Nephron progenitor cell (in vitro differentiated cells): ENCODE measurements around the gene TAF13.

ENCODE experiments used
- DNase-seq: peaks from one replicate; pipeline ENCODE4 v3.0.0; 2021
- H3K27ac Mint-ChIP-seq: 2 replicates; pipeline ENCODE4 v1.8.0; 2021; ENCODE audit warnings: mild to moderate bottlenecking, moderate library complexity, mixed read lengths
- H3K27me3 Mint-ChIP-seq: 2 replicates; pipeline ENCODE4 v1.8.0; 2021; ENCODE audit warnings: mild to moderate bottlenecking, low read depth, mixed read lengths; ENCODE audit not compliant: poor library complexity
- H3K36me3 Mint-ChIP-seq: 2 replicates; pipeline ENCODE4 v1.8.0; 2021; ENCODE audit warnings: low read depth, mixed read lengths
- H3K4me1 Mint-ChIP-seq: 2 replicates; pipeline ENCODE4 v1.8.0; 2021; ENCODE audit warnings: mixed read lengths
- H3K4me3 Mint-ChIP-seq: 2 replicates; pipeline ENCODE4 v1.8.0; 2021; ENCODE audit warnings: mild to moderate bottlenecking, moderate library complexity, mixed read lengths
- H3K9me3 Mint-ChIP-seq: 2 replicates; pipeline ENCODE4 v1.8.0; 2021; ENCODE audit warnings: mild to moderate bottlenecking, moderate library complexity, mixed read lengths
- CTCF ChIP-seq: fragments of 200-600 bp; sonication (generic); IDR thresholded peaks from 2 replicates; pipeline ENCODE4 v1.5.0; 2021; ENCODE audit warnings: antibody characterized with exemption

The TAF13 gene

GRCh38 chr1:109075531-109076490 lies at the start of gene TAF13:
Gene TAF13, minus strand, starts transcription at chr1:109076003. Its CDS starts 56 bp downstream, at chr1:109075947.
- H3K27me3 Mint-ChIP-seq, result peaks cover 13% of the 10 kb centered on the region
- peak within 1 kb of the TSS; percentile 99 for H3K27ac Mint-ChIP-seq
- peak within 1 kb of the TSS; percentile 100 for H3K4me3 Mint-ChIP-seq
- H3K9me3 Mint-ChIP-seq, result peaks cover 12% of the 10 kb centered on the region
- peak; percentile 90 for DNase-seq
- peaks cover 22% of the 10 kb centered on the region for H3K4me1 Mint-ChIP-seq
- no peak for TF ChIP-seq CTCF
- peaks cover 43% of the 10 kb centered on the region for H3K36me3 Mint-ChIP-seq

- H3K9me3 Mint-ChIP-seq, result peaks cover 7% of the 10 kb centered on the region
- H3K4me3 Mint-ChIP-seq, result no peak overlapping the region
- no peak overlapping the region for H3K27ac Mint-ChIP-seq
- H3K4me1 Mint-ChIP-seq, result no peaks in the 10 kb centered on the region
- no peaks in the 10 kb centered on the region for H3K36me3 Mint-ChIP-seq
- no peak for DNase-seq
- peaks cover 58% of the 10 kb centered on the region for H3K27me3 Mint-ChIP-seq
- no peak for TF ChIP-seq CTCF
Measured at GRCh38 chr1:109120356-109120755, 44.6 kb upstream of the TAF13 start.

GRCh38 chr1:109118089-109118488 lies 42.3 kb upstream of the TAF13 start:
- no peak overlapping the region for H3K4me3 Mint-ChIP-seq
- H3K36me3 Mint-ChIP-seq, result no peaks in the 10 kb centered on the region
- peaks cover 80% of the 10 kb centered on the region for H3K27me3 Mint-ChIP-seq
- H3K4me1 Mint-ChIP-seq, result peaks cover 11% of the 10 kb centered on the region
- peaks cover 7% of the 10 kb centered on the region for H3K9me3 Mint-ChIP-seq
- H3K27ac Mint-ChIP-seq, result no peak overlapping the region
- no peak for DNase-seq
- no peak for TF ChIP-seq CTCF

- TF ChIP-seq CTCF, result no peak
- Mint-ChIP-seq H3K27me3 (peaks cover 90% of the 10 kb centered on the region), H3K9me3 (peaks cover 7% of the 10 kb centered on the region), H3K4me3 (no peak overlapping the region), H3K4me1 (peaks cover 24% of the 10 kb centered on the region), H3K36me3 (no peaks in the 10 kb centered on the region), H3K27ac (no peak overlapping the region)
- no peak for DNase-seq
Measured at GRCh38 chr1:109116286-109116685, 40.5 kb upstream of the TAF13 start.

GRCh38 chr1:109115685-109116084 lies 39.9 kb upstream of the TAF13 start:
- no peak for DNase-seq
- Mint-ChIP-seq H3K4me1 (peaks cover 24% of the 10 kb centered on the region), H3K9me3 (peaks cover 7% of the 10 kb centered on the region), H3K27me3 (peaks cover 95% of the 10 kb centered on the region), H3K36me3 (no peaks in the 10 kb centered on the region), H3K27ac (no peak overlapping the region), H3K4me3 (no peak overlapping the region)
- no peak for TF ChIP-seq CTCF

GRCh38 chr1:109114342-109114674 lies 38.5 kb upstream of the TAF13 start:
- Mint-ChIP-seq H3K9me3 (peaks cover 4% of the 10 kb centered on the region), H3K27me3 (peaks cover 99% of the 10 kb centered on the region), H3K4me1 (peaks cover 24% of the 10 kb centered on the region), H3K36me3 (no peaks in the 10 kb centered on the region), H3K27ac (no peak overlapping the region), H3K4me3 (peak overlapping the region; percentile 71)
- no peak for TF ChIP-seq CTCF
- DNase-seq, result no peak
